Activated gamma-delta T cell treated with Interleukin-2 at 50 U/mL for 16 hours (primary cell): ENCODE results near the gene UBE2H.
"Not testable (repeated sequence)": the region's sequence is repeated elsewhere in the genome, so short reads cannot be mapped to it uniquely, and the experiment has no call there.

Source experiments
- DNase-seq: peaks from one replicate; pipeline ENCODE4 v3.0.0-alpha.2; 2020

UBE2H gene

DNA sequence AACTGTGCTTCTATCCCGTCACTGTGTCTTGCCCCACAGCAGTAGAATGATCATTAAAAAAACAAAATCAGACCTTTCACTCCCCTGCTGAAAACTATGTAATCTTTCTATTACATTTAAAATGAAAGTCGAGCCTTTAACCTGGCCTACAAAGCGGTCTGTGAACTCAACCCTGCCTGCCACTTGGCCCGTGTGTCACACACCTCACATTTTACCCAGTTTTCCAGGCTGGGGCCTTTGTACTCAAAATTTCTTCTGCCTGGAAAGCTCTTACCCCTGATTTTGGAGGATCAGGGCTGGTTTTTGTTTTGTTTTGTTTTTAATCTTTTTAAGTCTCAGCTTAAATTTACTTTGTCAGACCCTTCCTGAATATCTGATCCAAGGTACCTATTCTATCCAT lies 82.1 kb downstream of the UBE2H start:
- no peak for DNase-seq

DNA sequence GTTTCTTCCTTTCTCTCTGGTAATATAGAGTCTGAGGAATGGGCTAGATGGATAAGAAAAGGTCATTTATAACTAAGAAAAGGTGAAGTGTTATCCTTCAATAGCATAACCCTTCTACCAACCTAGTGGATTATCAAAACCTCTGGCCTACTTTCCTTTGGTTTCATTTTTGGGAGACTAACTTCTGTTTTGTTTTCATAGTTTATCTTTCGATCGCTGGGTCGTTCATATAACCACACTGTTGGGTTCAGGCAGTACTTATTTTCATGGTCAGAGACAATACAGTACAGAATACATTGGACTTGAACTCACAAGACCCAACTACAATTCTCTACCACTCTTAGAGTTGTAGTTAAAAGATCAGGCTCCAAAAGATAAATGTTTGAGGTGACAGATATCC lies 86.5 kb downstream of the UBE2H start:
- no peak for DNase-seq

DNA sequence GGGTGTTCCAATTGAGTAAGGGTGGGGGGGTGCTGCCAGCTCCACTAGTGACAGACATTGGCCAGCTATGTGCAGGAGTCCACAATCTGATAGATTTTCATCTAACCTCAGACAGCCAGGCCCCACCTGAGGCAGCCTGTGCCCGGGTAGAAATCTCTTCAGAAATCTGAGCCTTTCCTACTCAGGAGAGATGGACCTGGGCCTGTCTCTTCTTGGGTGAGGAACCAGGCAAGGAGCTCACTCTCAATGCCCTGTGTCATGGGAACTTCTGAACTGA lies 86.9 kb downstream of the UBE2H start:
- DNase-seq: no peak

DNA sequence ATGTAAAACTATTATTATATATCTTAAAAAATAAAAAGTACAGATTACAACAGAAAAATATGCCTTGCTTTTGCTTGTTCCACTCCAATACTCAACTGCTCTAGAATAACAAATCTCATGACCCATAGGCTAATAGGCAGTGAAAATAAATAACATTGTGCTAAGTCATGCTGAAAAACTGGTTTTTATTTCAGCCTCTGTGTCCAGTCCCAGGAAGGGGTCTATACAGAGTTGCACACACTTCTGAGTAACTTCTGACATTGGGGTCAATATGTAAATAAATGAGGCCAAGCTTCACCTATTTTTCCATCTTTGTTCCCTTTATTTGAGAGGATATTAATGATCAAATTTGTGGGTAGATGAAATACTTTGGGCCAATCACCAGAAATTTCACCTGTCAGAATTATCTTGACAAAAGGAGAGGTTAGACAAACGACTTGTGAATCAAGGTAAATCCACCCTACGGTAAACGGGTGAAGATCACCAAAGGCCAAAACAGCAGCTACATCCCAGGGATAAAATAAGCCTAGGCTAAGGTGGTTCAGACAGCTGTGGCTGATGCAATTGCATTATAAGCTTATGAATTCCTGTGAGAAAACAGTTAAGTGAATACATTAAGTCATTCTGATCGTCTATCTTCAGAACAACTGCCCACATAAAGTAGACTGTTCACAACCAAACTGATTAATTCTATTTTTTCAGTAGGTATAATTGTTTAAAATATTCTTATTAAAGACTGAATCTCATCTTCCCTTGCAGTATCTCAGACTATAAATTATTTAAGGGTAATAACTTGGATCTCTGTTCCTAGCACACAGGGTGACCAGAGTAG lies 87.5 kb downstream of the UBE2H start:
- no peak for DNase-seq

DNA sequence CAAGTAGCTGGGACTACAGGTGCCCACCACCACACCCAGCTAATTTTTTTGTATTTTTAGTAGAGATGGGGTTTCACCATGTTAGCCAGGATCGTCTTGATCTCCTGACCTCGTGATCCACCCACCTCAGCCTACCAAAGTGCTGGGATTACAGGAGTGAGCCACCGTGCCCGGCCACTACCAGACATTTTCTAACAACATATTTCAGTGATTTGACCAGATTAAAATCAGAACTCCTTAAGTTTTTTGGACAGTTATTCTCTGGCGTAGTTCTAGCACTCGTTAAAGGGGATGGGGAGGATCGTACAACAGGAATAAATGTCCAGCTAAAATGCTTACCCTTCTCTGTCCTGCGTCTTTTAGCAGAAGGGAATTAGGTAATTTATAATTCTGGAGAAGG lies 88.1 kb downstream of the UBE2H start:
- not testable (repeated sequence) for DNase-seq

DNA sequence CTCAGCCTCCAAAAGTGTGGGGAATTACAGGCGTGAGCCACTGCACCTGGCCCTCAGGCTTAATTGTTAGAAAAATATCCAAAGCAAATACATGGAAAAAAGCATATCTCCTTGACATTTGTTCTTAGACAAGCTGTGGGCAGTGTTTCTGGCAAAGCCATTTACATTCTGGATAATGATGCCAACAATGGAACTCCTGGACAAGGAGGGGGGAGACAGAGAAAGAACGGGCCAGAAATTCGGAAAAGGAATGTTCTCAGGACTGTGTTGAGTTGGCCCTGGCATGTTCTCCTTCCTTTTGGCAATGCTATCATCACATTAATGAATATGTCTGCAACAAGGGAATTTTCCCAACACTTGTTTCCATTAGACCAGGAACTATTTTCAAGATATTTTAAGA lies 88.7 kb downstream of the UBE2H start:
- DNase-seq: no peak

DNA sequence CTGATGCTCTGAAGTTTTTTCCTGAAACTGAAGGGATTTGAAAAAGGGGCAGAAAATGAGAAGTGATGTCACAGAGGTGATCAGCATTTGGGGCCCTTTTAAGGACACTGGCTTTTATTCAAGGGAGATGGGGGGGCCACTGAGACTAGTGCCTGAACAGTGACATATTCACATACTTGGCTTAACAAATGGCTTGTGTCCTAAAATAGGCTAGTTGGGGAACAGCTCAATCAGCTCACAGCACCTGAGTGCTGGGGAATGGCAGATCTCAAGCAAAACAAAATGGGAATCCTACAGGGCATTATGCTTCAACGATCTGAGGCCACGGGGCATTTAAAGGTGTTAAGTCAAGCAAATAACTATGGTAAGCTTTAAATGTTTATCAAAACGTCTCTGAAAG lies 90.1 kb downstream of the UBE2H start:
- DNase-seq: no peak

DNA sequence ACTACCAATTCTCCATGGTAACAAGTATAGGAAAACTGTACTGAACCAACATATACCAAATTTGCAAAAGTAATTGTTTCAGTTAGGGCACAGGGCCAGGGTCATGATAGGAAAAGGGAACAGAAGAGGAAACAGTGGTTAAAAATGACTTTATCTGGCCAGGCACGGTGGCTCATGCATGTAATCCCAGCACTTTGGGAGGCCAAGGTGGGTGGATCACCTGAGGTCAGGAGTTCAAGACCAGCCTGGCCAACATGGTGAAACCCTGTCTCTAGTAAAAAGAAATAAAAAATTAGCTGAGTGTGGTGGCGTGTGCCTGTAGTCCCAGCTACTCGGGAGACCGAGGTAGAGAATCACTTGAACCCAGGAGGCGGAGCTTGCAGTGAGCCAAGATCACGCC lies 92.0 kb downstream of the UBE2H start:
- not testable (repeated sequence) for DNase-seq

DNA sequence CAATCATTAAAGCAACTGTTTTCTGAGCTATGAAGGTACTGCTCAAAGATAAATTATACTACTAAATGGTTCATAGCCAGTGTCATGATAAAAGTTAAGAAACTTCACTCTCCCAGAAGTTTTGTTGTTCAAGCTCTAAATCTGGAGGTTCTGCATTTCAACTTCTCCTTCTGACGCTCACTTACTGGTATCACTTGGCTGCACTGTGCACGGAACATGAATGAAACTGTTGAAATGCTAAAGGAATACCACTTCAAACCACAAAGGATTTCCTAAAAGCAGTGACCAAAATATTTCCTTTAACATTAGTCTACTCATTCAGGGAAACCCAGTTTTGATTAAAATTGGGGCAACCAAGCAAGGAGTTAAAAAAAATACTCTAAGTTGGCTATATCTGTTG lies 93.6 kb downstream of the UBE2H start:
- no peak for DNase-seq

DNA sequence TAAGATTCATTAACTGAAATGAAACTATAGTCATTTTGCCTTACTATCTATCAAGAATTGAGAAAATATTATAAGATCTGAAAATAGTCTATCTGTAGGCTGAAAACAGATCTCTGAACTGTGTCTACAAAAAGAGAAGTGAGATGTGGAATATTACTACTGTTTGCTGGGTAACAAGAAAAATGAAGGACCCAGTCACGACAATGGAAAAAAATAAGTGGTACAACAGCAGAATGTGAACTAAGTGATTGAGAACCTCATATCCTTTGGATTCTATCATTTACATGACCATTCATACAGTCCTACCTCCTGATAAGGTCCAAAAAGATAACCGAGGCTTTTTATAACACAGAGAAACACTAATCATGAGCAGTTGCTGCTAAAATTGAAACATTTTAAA lies 94.3 kb downstream of the UBE2H start:
- no peak for DNase-seq

DNA sequence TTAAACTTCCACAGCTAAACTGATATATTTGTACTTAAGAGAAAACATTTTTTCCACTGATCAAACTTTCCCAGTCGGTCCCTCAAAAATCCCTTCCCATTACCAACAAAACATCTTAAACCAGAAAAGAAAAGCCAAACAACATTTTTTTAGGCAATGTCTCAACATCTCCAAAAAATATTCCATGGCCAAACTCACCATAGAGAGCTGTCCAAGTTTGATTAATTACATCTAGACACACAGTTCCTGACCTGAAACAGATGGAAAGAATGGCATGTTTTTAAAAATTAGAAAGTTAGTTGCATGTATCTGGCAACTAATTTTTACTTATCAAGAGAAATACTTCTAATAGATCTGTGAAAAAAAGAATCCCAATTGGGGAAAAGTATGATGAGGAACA lies 95.4 kb downstream of the UBE2H start:
- DNase-seq: no peak

DNA sequence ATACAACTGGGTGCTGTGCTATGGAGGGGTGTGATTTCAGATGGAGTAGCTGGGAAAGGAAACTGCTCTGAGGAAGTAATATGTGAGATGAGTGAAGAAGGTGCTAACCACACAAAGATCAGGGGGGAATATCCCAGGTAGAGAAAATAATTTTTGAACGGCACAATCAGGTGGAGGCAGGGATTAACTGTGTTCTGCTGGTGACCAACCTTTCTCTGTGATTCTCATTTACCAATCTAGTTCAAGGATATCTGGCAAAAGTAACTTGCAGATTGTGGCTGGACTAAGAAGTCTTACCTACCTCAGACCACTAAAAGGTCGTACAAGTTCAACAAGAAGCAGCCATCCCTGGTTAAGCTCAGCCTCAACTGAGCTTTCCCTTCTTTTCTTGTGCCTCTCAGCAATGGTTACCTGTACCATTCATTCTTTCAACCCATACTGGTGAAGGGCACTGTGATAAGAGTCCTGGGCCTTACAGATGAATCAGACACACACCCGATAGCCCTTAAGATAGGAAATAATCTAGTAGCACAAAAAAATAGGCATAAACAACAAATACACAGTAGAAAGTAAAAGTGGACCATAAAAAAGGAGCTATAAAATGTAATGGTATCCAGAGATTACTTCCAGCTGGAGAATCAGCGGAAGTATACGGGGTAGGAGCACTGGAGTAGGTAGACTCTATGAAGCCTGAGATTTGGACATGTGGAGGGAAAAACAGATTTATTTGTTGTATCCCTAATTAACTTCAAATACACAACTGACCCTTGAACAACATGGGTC lies 96.6 kb downstream of the UBE2H start:
- no peak for DNase-seq

DNA sequence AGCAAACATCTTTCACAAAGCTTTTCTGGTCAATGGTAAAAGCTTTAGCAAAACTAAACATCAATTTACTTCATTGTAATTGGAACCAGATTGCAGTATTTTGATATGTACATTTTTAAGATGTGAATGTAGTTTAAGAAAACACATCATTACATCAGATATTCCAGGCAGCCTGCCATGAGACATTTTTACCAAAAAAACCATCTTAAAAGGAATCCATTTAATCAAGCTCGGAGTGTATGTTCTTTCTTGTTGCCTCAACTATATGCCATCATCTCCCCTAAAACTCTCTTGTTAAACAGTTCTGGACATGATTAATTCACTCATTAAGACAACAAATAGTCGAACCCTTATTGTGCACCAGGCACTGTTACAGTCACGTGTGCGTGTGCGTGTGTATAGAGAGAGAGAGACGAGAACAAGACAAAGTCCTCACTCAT lies 97.5 kb downstream of the UBE2H start:
- no peak for DNase-seq

DNA sequence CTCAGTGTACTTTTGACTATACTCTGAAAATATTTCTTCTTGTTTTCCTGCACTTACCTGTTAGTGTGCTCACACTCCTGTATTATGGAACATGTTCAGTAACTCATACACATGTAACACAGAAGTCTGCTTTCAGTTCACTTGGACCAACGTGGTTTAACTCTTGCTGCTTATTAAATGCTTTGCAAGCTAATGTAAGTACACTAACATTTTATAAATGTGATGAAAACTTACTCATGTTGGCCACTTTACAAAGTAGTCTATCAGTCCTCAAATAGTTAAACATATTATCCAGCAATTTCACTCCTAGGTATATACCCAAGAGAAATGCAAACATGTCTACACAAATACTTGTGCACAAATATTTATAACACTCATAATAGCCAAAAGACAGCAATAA lies 98.4 kb downstream of the UBE2H start:
- no peak for DNase-seq

DNA sequence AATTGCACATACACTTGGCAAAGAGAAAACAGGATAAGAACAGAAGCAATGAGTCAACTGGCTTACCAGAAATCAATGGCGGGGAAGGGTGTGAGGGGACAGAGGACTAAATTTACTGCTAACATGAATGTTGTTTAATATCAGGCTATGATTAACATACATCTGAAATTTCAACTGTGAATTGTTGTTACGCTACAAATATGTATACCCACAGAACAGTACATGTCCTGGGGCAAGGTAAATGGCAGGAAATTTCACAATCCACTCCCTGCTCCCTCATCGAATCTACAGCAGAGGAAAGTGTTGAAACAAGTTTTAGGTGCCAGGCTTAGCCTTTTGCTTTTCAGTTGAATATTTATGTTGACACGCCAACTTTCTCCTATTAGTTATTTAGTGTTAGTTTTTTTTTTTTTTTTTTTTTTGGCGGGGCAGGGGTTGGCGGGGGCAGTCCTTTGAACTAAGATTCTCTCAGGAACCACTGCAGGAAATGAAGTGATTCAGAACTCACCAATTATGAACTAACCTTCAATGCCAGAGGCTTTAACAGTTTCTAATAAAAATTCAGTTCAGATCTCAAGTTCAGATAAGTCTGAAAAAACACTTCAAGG lies 99.0 kb downstream of the UBE2H start:
- no peak for DNase-seq

DNA sequence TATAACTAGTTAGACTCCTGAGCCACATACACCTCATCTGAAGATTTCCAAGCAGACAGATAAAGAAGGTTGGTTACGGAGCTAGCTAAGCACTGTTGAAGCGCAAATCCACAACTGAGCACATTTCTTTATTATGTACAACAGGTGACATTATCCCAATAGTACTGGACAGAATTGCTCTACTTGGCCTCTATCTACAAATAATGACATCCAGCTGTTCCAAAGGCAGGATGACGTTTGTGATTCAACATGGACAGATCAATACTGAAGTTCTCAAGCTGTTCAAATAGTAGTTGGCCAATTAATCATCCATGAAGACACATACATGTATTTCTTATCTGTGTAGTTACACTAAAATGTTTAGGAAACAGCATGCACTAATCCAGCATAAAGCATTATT lies 101.0 kb downstream of the UBE2H start:
- DNase-seq: no peak

DNA sequence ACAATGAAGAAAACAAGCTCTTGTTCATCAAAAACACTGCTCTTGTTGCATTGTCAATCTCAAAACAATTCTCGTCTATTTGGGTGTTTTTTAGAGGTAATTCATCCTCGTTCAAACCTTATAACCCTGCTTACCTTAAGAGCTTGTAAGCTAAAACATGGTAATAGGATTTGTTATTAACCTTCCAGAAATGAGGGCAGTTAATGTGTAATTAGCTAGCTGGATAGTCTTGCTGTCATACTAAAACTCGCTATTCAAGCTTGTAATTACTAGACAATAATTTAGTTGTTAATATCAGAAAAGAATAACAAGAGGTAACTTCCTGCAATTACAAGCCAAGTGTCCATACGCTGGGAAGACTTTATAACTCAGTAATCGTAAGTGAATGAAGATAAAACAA lies 101.6 kb downstream of the UBE2H start:
- DNase-seq: no peak

DNA sequence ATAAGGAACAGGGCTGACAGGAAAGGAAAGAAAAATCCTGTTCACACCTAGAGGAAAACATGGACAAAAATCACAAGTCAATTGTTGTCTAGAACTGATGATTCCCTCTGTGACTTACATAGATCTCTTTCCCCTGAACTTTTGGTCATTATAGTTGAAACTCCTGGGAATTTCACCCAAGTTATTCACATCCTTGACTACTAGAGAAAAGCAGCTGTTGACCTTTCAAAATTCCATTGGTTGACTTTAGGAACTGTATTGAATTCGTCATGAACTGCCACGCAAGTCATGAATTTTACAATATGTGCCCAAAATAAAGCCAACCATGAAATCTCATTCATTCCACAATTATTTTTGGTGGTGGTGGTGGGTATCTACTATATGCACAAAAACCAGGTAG lies 104.3 kb downstream of the UBE2H start:
- DNase-seq: no peak

DNA sequence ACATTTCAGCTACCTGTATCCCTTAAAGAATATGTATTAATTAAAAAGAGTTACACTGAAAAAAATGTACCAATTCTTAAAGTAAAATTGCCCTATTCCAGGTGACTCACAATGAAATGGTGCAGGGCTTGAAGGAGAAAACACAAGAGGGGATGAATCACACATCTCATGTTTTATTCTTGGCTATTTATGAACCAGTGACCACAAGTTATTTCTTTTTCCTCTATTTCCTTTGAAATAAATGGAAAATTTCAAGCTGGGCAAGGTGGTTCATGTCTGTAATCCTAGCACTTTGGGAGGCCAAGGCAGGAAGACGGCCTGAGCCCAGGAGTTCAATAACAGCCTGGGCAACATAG lies 106.8 kb downstream of the UBE2H start:
- no peak for DNase-seq

DNA sequence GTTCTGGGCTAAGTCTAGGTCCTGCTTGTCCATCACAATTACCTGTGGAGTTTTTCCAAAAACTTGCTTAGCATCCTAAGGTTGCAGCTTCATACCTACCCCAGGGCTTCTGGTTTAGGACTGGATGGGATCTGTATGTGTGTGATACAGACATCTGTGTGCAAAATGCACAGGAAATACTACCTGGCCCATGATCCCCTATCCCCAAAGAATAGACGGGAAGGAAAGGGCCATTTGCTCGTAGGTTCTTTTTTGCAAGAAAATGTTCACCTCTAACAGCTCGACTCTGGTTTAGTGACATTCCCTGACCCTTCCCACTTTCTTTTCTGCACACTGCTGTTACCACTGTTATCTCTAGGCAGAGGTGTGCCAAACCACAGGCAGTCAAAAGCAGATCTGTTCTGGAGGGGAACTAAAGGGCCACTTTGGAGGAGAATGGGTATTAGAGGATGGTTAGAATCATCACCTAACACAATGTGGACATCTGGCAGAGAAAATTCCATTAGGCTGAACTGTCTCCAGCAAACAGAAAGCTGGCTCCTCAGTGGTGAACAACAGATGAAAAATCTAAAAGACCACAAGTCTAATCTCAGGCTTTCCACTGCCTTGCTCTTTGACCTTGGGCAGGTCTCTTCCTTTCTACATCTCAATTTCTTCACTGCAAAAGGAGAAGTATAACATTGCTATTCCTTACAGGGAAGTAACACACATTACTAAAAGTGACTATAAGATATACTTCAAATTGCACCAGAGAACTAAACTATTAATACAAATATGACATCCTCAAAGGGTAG lies 107.4 kb downstream of the UBE2H start:
- DNase-seq: no peak

DNA sequence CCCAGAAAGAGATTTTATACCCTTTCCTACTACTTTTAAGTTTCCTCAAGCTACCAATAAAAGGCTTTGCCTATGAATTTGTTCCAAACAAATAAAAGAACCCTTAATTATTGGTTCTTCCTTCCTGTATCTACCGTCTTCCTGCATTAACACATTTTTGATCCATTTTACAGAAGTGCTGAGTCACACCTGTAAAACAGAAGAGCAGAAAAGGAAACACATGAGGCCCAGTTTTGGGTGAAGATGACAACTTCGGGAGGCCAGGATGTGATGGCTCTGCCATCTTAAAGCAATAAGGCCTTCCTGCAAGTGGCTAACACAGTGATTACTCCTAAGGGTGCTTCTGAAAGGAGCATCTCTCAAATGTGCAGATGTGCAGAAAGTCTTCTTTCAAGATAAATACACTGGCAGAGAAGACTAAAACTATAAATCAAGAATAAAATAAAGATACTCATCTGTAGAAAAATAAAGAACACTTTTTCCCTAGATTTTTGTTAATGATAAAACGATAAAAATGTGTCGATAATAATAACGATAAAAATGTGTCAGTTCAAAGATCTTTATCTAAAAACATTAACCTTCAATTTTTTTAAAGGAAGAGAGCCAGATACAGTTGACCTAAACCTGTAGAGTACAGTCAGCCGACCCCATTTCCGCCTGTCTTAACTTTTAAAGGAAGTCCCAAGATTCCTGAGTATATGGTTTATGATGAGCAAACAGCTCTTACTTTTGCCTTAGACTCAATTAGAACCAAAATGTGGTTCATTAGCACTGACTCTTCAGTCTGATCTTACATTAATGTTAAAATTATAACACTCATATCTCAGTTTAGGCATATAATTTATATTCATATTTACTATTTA lies 108.6 kb downstream of the UBE2H start:
- no peak for DNase-seq

DNA sequence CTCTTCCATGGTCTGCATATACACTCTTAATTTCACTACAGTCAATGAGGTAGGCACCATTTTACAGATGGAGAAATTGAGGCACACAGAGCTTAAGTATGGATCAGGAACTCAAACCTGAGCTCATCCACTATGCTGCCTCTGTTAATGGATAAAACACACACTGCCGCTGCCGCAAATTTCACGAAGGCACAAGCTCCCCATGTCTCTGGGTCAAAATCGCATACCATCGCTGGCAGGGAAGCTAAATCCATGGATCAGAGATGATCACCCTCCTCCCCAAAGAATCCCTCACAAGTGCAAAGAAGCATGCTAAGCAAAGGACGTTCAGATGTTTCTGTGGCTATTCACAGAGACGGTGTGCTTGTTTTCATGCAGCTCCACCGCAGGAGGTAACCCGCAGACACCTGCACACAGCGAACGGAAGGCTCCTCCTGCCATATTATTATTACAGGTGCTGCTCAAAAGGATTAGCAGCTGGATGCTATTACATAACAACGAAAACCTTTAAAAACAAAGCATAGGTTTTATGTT lies 109.3 kb downstream of the UBE2H start:
- no peak for DNase-seq
